ENCODE results near the gene ATG4D.

DNA sequence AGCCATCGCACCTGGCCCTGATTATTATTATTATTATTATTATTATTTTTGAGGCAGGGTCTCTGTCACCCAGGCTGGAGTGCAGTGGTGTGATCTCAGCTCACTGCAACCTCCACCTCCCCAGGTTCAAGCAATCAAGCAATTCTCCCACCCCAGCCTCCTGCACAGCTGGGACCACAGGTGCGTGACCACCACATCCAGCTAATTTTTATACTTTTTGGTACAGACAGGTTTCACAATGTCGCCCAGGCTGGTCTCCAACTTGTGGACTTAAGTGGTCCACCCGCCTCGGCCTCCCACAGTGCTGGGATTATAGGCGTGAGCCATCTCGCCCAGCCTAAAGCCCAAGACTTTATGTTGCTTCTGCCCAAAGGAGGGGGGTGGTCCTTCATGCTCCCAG lies 49.4 kb downstream of the ATG4D start:
- TF ChIP-seq, protein P1, sequence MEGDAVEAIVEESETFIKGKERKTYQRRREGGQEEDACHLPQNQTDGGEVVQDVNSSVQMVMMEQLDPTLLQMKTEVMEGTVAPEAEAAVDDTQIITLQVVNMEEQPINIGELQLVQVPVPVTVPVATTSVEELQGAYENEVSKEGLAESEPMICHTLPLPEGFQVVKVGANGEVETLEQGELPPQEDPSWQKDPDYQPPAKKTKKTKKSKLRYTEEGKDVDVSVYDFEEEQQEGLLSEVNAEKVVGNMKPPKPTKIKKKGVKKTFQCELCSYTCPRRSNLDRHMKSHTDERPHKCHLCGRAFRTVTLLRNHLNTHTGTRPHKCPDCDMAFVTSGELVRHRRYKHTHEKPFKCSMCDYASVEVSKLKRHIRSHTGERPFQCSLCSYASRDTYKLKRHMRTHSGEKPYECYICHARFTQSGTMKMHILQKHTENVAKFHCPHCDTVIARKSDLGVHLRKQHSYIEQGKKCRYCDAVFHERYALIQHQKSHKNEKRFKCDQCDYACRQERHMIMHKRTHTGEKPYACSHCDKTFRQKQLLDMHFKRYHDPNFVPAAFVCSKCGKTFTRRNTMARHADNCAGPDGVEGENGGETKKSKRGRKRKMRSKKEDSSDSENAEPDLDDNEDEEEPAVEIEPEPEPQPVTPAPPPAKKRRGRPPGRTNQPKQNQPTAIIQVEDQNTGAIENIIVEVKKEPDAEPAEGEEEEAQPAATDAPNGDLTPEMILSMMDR (IDR thresholded peaks at IDR 0.05) = no peak
- TF ChIP-seq POLR2A (IDR thresholded peaks at IDR 0.05) = no peak
